CD4-positive, alpha-beta T cell (primary cell): ENCODE results near the gene PRDM13. TPM values are rescaled to one million over a fixed set of nuclear protein-coding genes. Genes with fewer than 3 reads are reported as not detected.
"Not testable (repeated sequence)": the region's sequence is repeated elsewhere in the genome, so short reads cannot be mapped to it uniquely, and the experiment has no call there.

Source experiments
- ATAC-seq: fragments of 200-7000 bp; cut with Tn5 transposase; one replicate; pipeline ENCODE4 v1.10.0; 2022; ENCODE audit warnings: mild to moderate bottlenecking; ENCODE audit not compliant: poor library complexity
- CTCF ChIA-PET: fragments of 350-600 bp; sonication (Branson Sonifier 250); formaldehyde crosslinking; loops from one replicate; lab custom pipeline; 2021; ENCODE audit warnings: antibody characterized with exemption, inconsistent platforms; lab: Charles Lee
- POLR2A ChIA-PET: fragments of 350-600 bp; sonication (Branson Sonifier 250); formaldehyde crosslinking; loops from one replicate; lab custom pipeline; 2021; ENCODE audit warnings: antibody characterized with exemption, inconsistent platforms; lab: Charles Lee
- DNase-seq, 14 experiments: peaks; one replicate each; pipeline ENCODE4 v3.0.0-alpha.2; 2013 to 2020; ENCODE audit warnings: mixed read lengths in 2 of 14
- H3K27ac ChIP-seq, 2 donors: one replicate each; pipeline versions ENCODE4 v1.5.1 to v1.7.0; 2013; ENCODE audit warnings: low read length in 2 of 2, low read depth in 1 of 2, mild to moderate bottlenecking in 1 of 2
- H3K27me3 ChIP-seq, 2 experiments: 1 replicate in 1 of 2; 2 replicates in 1 of 2; pipeline versions ENCODE4 v1.6.1 to v1.7.0; 2013; ENCODE audit warnings: low read length in 2 of 2, control low read depth in 1 of 2, mild to moderate bottlenecking in 1 of 2, moderate library complexity in 1 of 2; ENCODE audit not compliant: insufficient read depth in 2 of 2, control insufficient read depth in 1 of 2
- H3K36me3 ChIP-seq: one replicate; pipeline ENCODE4 v1.6.1; 2013; ENCODE audit warnings: low read length, control low read depth; ENCODE audit not compliant: insufficient read depth
- H3K4me1 ChIP-seq: one replicate; pipeline ENCODE4 v1.6.1; 2013; ENCODE audit warnings: low read length, control low read depth; ENCODE audit not compliant: insufficient read depth
- H3K4me3 ChIP-seq: one replicate; pipeline ENCODE4 v1.5.1; 2013; ENCODE audit warnings: mild to moderate bottlenecking, low read length, moderate library complexity
- H3K9me3 ChIP-seq, 2 experiments: 1 replicate in 1 of 2; 2 replicates in 1 of 2; pipeline versions ENCODE4 v1.6.1 to v1.7.0; 2013; ENCODE audit warnings: low read length in 2 of 2, mild to moderate bottlenecking in 2 of 2, control low read depth in 1 of 2, moderate library complexity in 1 of 2; ENCODE audit not compliant: control insufficient read depth in 1 of 2, insufficient read depth in 1 of 2
- H3K27ac Mint-ChIP-seq: one replicate; pipeline ENCODE4 v1.8.0; 2020; ENCODE audit warnings: mixed read lengths
- H3K27me3 Mint-ChIP-seq: one replicate; pipeline ENCODE4 v1.8.0; 2021; ENCODE audit warnings: mixed read lengths
- H3K36me3 Mint-ChIP-seq: one replicate; pipeline ENCODE4 v1.8.0; 2021; ENCODE audit warnings: low read depth, mixed read lengths
- H3K4me1 Mint-ChIP-seq: one replicate; pipeline ENCODE4 v1.8.0; 2021; ENCODE audit warnings: low read depth, mixed read lengths
- H3K4me3 Mint-ChIP-seq: one replicate; pipeline ENCODE4 v1.8.0; 2020; ENCODE audit warnings: mild to moderate bottlenecking, mixed read lengths
- H3K9me3 Mint-ChIP-seq: one replicate; pipeline ENCODE4 v1.8.0; 2020; ENCODE audit warnings: mixed read lengths
- CTCF ChIP-seq: fragments of 200-600 bp; IDR thresholded peaks from one replicate; pipeline ENCODE4 v1.8.0; 2022; ENCODE audit warnings: antibody characterized with exemption, mild to moderate bottlenecking
- intact Hi-C, 2 experiments: fragments of 100-400 bp; cut with DNase I in 1 of 2; cut with micrococcal nuclease in 1 of 2; formaldehyde crosslinking; loops; one replicate each; pipeline versions ENCODE4 v1.15.1 to v1.9.0; 2023 to 2025; cut with DNase I, micrococcal nuclease
- total RNA-seq, 174 experiments: library from RNA in 2 of 174; stranded (reverse) in 2 of 174; gene quantifications; one replicate each; pipeline ENCODE4 v1.2.3 and lab custom pipeline; 2021 to 2026

The PRDM13 gene
- total RNA-seq, 2 experiments from 2014 or later = not detected

DNA sequence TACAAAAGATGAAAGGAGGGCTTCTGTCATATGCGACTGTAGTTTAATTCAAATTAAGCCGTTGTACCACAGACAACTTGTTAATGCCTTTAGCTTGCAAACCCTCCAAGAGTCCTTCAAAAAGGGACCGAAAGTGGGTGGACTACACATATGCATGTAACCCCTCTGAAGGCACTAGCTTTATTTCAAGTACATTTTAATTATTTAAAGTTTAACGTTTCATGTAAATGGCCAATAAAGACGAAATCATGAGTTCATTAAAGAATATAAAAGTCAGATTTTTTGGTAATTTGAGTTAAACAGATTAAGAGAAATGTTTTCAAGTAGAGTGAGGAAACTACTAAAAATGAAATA is 12.8 kb downstream of the PRDM13 start:
- ChIA-PET POLR2A (no interaction called here), CTCF (no interaction called here)
- DNase-seq (no peak), ATAC-seq (no peak)
- Mint-ChIP-seq H3K27me3 (peaks cover 99% of the 10 kb centered on the region), H3K4me1 (peaks cover 8% of the 10 kb centered on the region), H3K36me3 (no peaks in the 10 kb centered on the region), H3K9me3 (peaks cover 6% of the 10 kb centered on the region), H3K27ac (no peak overlapping the region), H3K4me3 (no peak overlapping the region)
- Histone ChIP-seq H3K27ac (no peak overlapping the region), H3K4me1 (peaks cover 14% of the 10 kb centered on the region), H3K36me3 (no peaks in the 10 kb centered on the region), H3K4me3 (no peak overlapping the region), H3K9me3 (peaks cover 0 to 20% of the 10 kb centered on the region in 2 experiments), H3K27me3 (peaks cover 55 to 90% of the 10 kb centered on the region in 2 experiments)
- intact Hi-C loops = loop anchor here (10.0 kb wide), 2 partner anchors 775 to 845 kb away; partner anchors contain the start of gene SIM1 (in 1 of the 2)
- no peak for TF ChIP-seq CTCF

GRCh38 chr6:99622044-99622443 is 15.4 kb downstream of the PRDM13 start:
- H3K4me3 Mint-ChIP-seq, H3K4me3 ChIP-seq, ATAC-seq, DNase-seq, H3K27ac Mint-ChIP-seq, H3K36me3 Mint-ChIP-seq, H3K9me3 Mint-ChIP-seq, POLR2A ChIA-PET, H3K36me3 ChIP-seq, H3K27ac ChIP-seq, intact Hi-C loops, H3K4me1 ChIP-seq, H3K4me1 Mint-ChIP-seq: not testable (repeated sequence)
- H3K27me3 ChIP-seq = peaks cover 32 to 74% of the 10 kb centered on the region in 2 experiments
- H3K9me3 ChIP-seq = peaks cover 0 to 15% of the 10 kb centered on the region in 2 experiments
- H3K27me3 Mint-ChIP-seq = peaks cover 92% of the 10 kb centered on the region
- CTCF ChIA-PET = interaction anchor here (1.1 kb wide), 1 partner anchor 11 kb away, joined by 3 read pairs; no protein-coding TSS in a partner anchor

- Mint-ChIP-seq H3K9me3 (peaks cover 3% of the 10 kb centered on the region), H3K4me3 (no peak overlapping the region), H3K4me1 (no peaks in the 10 kb centered on the region), H3K36me3 (no peaks in the 10 kb centered on the region), H3K27ac (no peak overlapping the region), H3K27me3 (peaks cover 60% of the 10 kb centered on the region)
- intact Hi-C loops = no loop called here
- no peak for TF ChIP-seq CTCF
- DNase-seq (no peak), ATAC-seq (no peak)
- H3K4me3 ChIP-seq = no peak overlapping the region
- H3K36me3 ChIP-seq = no peaks in the 10 kb centered on the region
- ChIA-PET POLR2A (no interaction called here), CTCF (no interaction called here)
- peaks cover 15 to 43% of the 10 kb centered on the region in 2 experiments for H3K27me3 ChIP-seq
- no peaks in the 10 kb centered on the region for H3K4me1 ChIP-seq
- no peak overlapping the region for H3K27ac ChIP-seq
- H3K9me3 ChIP-seq = no peaks in the 10 kb centered on the region
Observed at GRCh38 chr6:99629293-99629692, 22.7 kb downstream of the PRDM13 start.

GRCh38 chr6:99637629-99638028 is 31.0 kb downstream of the PRDM13 start:
- Mint-ChIP-seq H3K4me1 (no peaks in the 10 kb centered on the region), H3K9me3 (peaks cover 7% of the 10 kb centered on the region), H3K4me3 (no peak overlapping the region), H3K27me3 (peaks cover 46% of the 10 kb centered on the region), H3K27ac (no peak overlapping the region), H3K36me3 (no peaks in the 10 kb centered on the region)
- ChIA-PET POLR2A (no interaction called here), CTCF (no interaction called here)
- H3K27ac ChIP-seq = no peak overlapping the region
- TF ChIP-seq CTCF = no peak
- DNase-seq (no peak), ATAC-seq (no peak)
- H3K4me3 ChIP-seq = no peak overlapping the region
- peaks cover 15 to 24% of the 10 kb centered on the region in 2 experiments for H3K27me3 ChIP-seq
- H3K4me1 ChIP-seq = no peaks in the 10 kb centered on the region
- intact Hi-C loops = no loop called here
- no peaks in the 10 kb centered on the region for H3K36me3 ChIP-seq
- H3K9me3 ChIP-seq = peaks cover 10 to 12% of the 10 kb centered on the region in 2 experiments

GRCh38 chr6:99638358-99638757 is 31.7 kb downstream of the PRDM13 start:
- H3K4me1 Mint-ChIP-seq, H3K27ac Mint-ChIP-seq, H3K9me3 Mint-ChIP-seq, intact Hi-C loops, DNase-seq, POLR2A ChIA-PET, H3K4me1 ChIP-seq, CTCF ChIA-PET, ATAC-seq, H3K4me3 Mint-ChIP-seq, H3K36me3 ChIP-seq, H3K4me3 ChIP-seq, H3K36me3 Mint-ChIP-seq, H3K27ac ChIP-seq: not testable (repeated sequence)
- peaks cover 10 to 12% of the 10 kb centered on the region in 2 experiments for H3K9me3 ChIP-seq
- peaks cover 45% of the 10 kb centered on the region for H3K27me3 Mint-ChIP-seq
- peaks cover 10 to 20% of the 10 kb centered on the region in 2 experiments for H3K27me3 ChIP-seq
